SU-DHL-6 (cell line): Measurements from ENCODE around the gene ACOT6.

ENCODE experiments used
- H2AFZ ChIP-seq: fragments of 200-600 bp; sonication (generic); 2 replicates; pipeline ENCODE4 v1.6.1; 2014; ENCODE audit warnings: low read depth, mild to moderate bottlenecking, moderate library complexity, mixed read lengths, antibody characterized with exemption, low read length; ENCODE audit not compliant: severe bottlenecking
- H3F3A ChIP-seq: fragments of 200-600 bp; shearing (Covaris generic); 2 replicates; pipeline ENCODE4 v1.6.0; 2016; ENCODE audit warnings: antibody characterized with exemption, mild to moderate bottlenecking; ENCODE audit not compliant: insufficient read depth
- H3K27ac ChIP-seq: fragments of 200-600 bp; sonication (generic); 2 replicates; pipeline ENCODE4 v1.5.1; 2016; ENCODE audit warnings: low read depth, mild to moderate bottlenecking, low read length, moderate library complexity, mixed read lengths
- H3K27me3 ChIP-seq: fragments of 200-600 bp; sonication (generic), shearing (Covaris generic); 2 replicates; pipeline ENCODE4 v1.6.0; 2014; ENCODE audit warnings: mild to moderate bottlenecking, low read length
- H3K36me3 ChIP-seq: fragments of 200-600 bp; sonication (generic); 2 replicates; pipeline ENCODE4 v1.6.1; 2014; ENCODE audit warnings: mild to moderate bottlenecking, low read length, mixed read lengths
- H3K4me2 ChIP-seq: fragments of 300-600, 200-600 bp; shearing (Covaris generic), sonication (generic); 2 replicates; pipeline ENCODE4 v1.6.0; 2014; ENCODE audit warnings: low read length, low read depth, mild to moderate bottlenecking; ENCODE audit not compliant: poor library complexity, severe bottlenecking
- H3K4me3 ChIP-seq: fragments of 200-600 bp; sonication (generic); 2 replicates; pipeline ENCODE4 v1.5.1; 2014; ENCODE audit warnings: antibody characterized with exemption, low read length, mild to moderate bottlenecking, mixed read lengths; ENCODE audit not compliant: insufficient read depth, poor library complexity, severe bottlenecking
- H3K79me2 ChIP-seq: fragments of 200-600 bp; sonication (generic); 2 replicates; pipeline ENCODE4 v1.6.1; 2014; ENCODE audit warnings: mild to moderate bottlenecking, low read length, moderate library complexity; ENCODE audit not compliant: insufficient read depth
- H3K9ac ChIP-seq: fragments of 200-600 bp; sonication (generic); 2 replicates; pipeline ENCODE4 v1.7.0; 2014; ENCODE audit warnings: mild to moderate bottlenecking, low read length
- H3K9me2 ChIP-seq: fragments of 200-600 bp; sonication (generic); replicated peaks from 2 replicates; pipeline ENCODE4 v1.6.1; 2014; ENCODE audit warnings: low read length; ENCODE audit not compliant: insufficient read depth
- H3K9me3 ChIP-seq: fragments of 200-600 bp; sonication (generic); 2 replicates; pipeline ENCODE4 v1.6.1; 2014; ENCODE audit warnings: low read length, mixed read lengths; ENCODE audit not compliant: insufficient read depth
- H4K20me1 ChIP-seq: fragments of 200-600 bp; sonication (generic); 2 replicates; pipeline ENCODE4 v1.6.1; 2014; ENCODE audit warnings: low read depth, mild to moderate bottlenecking, antibody characterized with exemption, low read length, moderate library complexity, mixed read lengths
- EZH2phosphoT487 ChIP-seq: fragments of 200-600 bp; sonication (generic), shearing (Covaris generic); conservative IDR thresholded peaks from 2 replicates; pipeline ENCODE4 v1.6.1; 2018; ENCODE audit warnings: mild to moderate bottlenecking, antibody characterized with exemption, low read length, moderate library complexity, mixed read lengths
- TF ChIP-seq, protein P1 (sequence below): fragments of 200-600 bp; sonication (generic); IDR thresholded peaks from one replicate; pipeline ENCODE4 v1.5.1; 2017; ENCODE audit warnings: antibody characterized with exemption, mild to moderate bottlenecking, low read length, moderate library complexity; ENCODE audit not compliant: insufficient read depth, poor library complexity, severe bottlenecking

The ACOT6 gene

DNA sequence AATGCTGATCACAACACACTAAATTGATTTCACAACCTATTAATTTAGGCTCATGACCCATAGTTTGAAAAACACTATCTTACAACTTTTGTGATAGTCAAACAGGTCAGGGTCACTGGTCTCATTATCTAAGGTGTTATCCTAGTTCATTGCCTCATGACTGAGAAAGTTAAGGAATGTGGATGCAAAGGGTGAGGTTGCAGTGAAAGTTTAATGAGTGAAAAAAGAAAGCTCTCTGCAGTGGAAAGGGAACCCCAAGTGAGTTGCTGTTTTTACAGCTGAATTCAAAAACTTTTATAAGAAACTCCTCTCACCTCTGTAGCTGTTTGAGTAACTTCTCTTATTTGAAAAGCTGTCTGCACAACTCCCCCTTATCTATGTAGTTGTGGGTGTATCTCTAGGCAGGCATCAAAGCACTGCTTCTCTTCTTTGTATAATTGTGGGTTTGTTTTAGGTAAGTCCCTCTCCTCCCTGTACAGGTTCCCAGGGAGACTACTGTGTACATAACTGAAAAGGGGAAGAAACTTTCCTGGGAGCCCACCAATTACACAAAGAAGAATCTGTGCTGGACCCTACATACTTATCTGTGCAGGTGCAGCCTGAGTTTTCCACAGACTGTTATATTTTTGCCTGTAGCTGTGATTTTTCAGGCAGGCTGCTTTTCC is 51.4 kb downstream of the ACOT6 start:
- H3K9me2 ChIP-seq, result no peaks in the 10 kb centered on the region
- H3K4me3 ChIP-seq, result no peak overlapping the region
- H4K20me1 ChIP-seq, result no peaks in the 10 kb centered on the region
- H2AFZ ChIP-seq, result no peak overlapping the region
- H3K4me2 ChIP-seq, result no peak overlapping the region
- no peaks in the 10 kb centered on the region for H3K36me3 ChIP-seq
- H3K79me2 ChIP-seq, result no peaks in the 10 kb centered on the region
- no peak overlapping the region for H3K27ac ChIP-seq
- no peak overlapping the region for H3K9ac ChIP-seq
- no peaks in the 10 kb centered on the region for H3K9me3 ChIP-seq
- no peaks in the 10 kb centered on the region for H3K27me3 ChIP-seq
- no peaks in the 10 kb centered on the region; the same call in 1 of the 2 replicates for H3F3A ChIP-seq
- TF ChIP-seq, protein P1, sequence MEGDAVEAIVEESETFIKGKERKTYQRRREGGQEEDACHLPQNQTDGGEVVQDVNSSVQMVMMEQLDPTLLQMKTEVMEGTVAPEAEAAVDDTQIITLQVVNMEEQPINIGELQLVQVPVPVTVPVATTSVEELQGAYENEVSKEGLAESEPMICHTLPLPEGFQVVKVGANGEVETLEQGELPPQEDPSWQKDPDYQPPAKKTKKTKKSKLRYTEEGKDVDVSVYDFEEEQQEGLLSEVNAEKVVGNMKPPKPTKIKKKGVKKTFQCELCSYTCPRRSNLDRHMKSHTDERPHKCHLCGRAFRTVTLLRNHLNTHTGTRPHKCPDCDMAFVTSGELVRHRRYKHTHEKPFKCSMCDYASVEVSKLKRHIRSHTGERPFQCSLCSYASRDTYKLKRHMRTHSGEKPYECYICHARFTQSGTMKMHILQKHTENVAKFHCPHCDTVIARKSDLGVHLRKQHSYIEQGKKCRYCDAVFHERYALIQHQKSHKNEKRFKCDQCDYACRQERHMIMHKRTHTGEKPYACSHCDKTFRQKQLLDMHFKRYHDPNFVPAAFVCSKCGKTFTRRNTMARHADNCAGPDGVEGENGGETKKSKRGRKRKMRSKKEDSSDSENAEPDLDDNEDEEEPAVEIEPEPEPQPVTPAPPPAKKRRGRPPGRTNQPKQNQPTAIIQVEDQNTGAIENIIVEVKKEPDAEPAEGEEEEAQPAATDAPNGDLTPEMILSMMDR, result no peak
- TF ChIP-seq EZH2phosphoT487, result no peak

- Histone ChIP-seq H3K4me2 (no peak overlapping the region), H3K27me3 (no peaks in the 10 kb centered on the region), H3K27ac (no peak overlapping the region), H3F3A (no peaks in the 10 kb centered on the region; the same call in 1 of the 2 replicates), H3K79me2 (no peaks in the 10 kb centered on the region), H2AFZ (no peak overlapping the region), H3K9ac (no peak overlapping the region), H3K9me2 (no peaks in the 10 kb centered on the region), H3K9me3 (no peaks in the 10 kb centered on the region), H3K36me3 (no peaks in the 10 kb centered on the region), H4K20me1 (no peaks in the 10 kb centered on the region), H3K4me3 (no peak overlapping the region)
- TF ChIP-seq EZH2phosphoT487, result no peak
- TF ChIP-seq, protein P1, result no peak
Observed at GRCh38 chr14:73665130-73665529, 52.8 kb downstream of the ACOT6 start.

DNA sequence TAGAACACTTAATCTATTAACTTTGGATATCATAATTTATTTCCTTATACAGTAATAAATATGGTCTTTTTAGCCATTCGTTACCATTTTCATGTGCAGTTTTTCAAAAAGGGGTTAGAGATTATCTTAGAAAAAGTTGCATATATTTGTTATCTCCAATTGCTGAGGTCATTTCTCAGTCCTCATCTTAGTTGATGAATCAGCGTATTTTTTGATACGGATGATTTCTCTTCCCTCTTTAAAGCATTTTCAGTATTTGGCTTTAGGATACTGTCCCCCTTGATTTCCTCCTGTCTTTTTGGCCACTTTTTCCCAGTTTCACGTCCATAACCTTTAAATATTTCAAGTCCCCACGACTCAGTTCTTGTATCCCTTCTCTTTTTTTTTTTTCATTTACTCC is 54.3 kb downstream of the ACOT6 start:
- TF ChIP-seq, protein P1, result no peak
- TF ChIP-seq EZH2phosphoT487, result no peak
- Histone ChIP-seq H3K4me3 (no peak overlapping the region), H3K79me2 (no peaks in the 10 kb centered on the region), H3K36me3 (no peaks in the 10 kb centered on the region), H3K9me3 (no peaks in the 10 kb centered on the region), H3K27me3 (no peaks in the 10 kb centered on the region), H3K27ac (no peak overlapping the region), H2AFZ (no peak overlapping the region), H3K9me2 (no peaks in the 10 kb centered on the region), H4K20me1 (no peaks in the 10 kb centered on the region), H3K9ac (no peak overlapping the region), H3K4me2 (no peak overlapping the region), H3F3A (no peaks in the 10 kb centered on the region; the same call in 1 of the 2 replicates)
